GM12873 (cell line): ENCODE measurements around the gene PELI3.

Source experiments
- CTCF ChIP-seq: IDR thresholded peaks from 2 replicates; pipeline ENCODE4 v1.5.1; 2012; ENCODE audit warnings: low read depth, mild to moderate bottlenecking, moderate library complexity, low read length, control low read depth; ENCODE audit not compliant: insufficient read depth; ENCODE audit errors: missing control alignments

PELI3 gene

DNA sequence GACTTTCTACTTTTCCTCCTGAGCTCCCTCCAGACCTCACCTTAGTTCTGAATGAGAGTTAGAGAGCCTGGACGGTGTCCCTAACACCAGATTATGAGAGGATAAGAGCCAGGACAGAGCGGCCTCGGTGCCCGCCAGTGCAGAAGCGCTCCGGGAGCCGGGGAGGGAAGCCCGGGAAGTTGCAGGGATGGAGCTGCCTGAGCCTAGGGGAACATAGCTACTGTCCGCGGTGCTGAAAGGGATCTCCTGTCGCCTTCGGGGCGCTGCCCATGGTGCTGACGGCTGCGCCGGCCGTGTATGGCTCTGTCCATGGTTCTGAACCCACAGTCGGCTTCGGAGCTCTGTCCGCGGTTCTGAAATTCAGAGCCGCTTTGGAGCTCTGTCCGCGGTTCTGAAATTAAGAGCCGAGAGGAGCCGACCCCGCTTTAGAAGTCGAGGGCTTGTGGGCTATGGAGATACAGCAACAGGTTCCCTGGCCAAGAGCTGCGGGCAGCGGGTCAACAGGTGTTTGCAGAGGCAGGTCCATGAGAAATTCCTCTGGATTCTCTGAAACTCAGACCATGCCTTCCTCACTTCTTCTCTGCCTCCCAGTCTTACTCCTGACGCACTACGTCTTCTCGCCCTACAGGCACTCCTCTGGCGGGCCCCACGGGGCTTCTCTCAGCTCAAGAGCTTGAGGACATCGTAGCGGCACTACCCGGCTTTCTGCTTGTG lies 45.1 kb upstream of the PELI3 start:
- TF ChIP-seq CTCF, result no peak

- no peak for TF ChIP-seq CTCF
Observed at GRCh38 chr11:66426314-66426713, 40.4 kb upstream of the PELI3 start.

- no peak for TF ChIP-seq CTCF
Observed at GRCh38 chr11:66428933-66429332, 37.8 kb upstream of the PELI3 start.

- TF ChIP-seq CTCF, result peak; percentile 93
Observed at GRCh38 chr11:66429983-66430602, 36.6 kb upstream of the PELI3 start.

GRCh38 chr11:66432597-66432996 lies 34.1 kb upstream of the PELI3 start:
- no peak for TF ChIP-seq CTCF

DNA sequence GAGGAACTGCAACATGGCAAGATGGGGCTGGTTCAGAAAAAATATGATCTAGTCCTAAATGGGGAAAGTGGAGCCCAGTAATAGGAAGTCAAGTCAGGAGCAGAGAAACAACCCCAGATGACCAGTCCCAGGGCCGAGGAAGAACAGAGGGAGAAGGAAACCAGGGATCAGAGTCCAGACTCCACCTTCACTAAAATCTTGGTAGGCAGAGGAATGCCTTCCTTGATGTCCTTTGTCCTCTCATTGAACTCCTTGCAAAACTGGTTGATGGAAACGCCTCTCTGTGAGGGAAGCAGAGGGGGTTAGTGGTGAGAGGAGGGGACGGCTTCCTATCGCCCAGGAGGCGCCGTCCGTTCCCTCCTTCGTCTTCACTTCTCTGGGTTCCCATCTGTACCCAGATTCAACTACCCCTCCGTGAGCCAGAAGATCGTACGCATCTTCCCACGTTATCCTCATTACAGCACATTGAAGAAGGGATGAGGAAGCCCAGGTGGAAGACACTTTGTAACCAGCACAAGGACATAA lies 28.7 kb upstream of the PELI3 start:
- no peak for TF ChIP-seq CTCF
